Measurements from ENCODE around the gene SLC10A4.
"Not testable (repeated sequence)": the region's sequence is repeated elsewhere in the genome, so short reads cannot be mapped to it uniquely, and the experiment has no call there.

The SLC10A4 gene

GRCh38 chr4:48483006-48483776 is at the start of gene SLC10A4:
Gene SLC10A4, plus strand, starts transcription at chr4:48483343. Its CDS starts 219 bp downstream, at chr4:48483562.
- in situ Hi-C loops (cut with HindIII; ENCODE audit: low pct_ligation_motif_present, low pct_unique_long_range_greater_than_20kb, low sequenced_read_pairs) = no loop called here
- no peak for DNase-seq

- no peak for DNase-seq
- in situ Hi-C loops (cut with HindIII; ENCODE audit: low pct_ligation_motif_present, low pct_unique_long_range_greater_than_20kb, low sequenced_read_pairs) = no loop called here
Measured at GRCh38 chr4:48436318-48436717, 46.8 kb upstream of the SLC10A4 start.

- in situ Hi-C loops (cut with HindIII; ENCODE audit: low pct_ligation_motif_present, low pct_unique_long_range_greater_than_20kb, low sequenced_read_pairs) = no loop called here
- no peak for DNase-seq
Measured at GRCh38 chr4:48439988-48440387, 43.2 kb upstream of the SLC10A4 start.

GRCh38 chr4:48440914-48441313 is 42.2 kb upstream of the SLC10A4 start:
- DNase-seq = not testable (repeated sequence)

GRCh38 chr4:48445704-48446103 is 37.4 kb upstream of the SLC10A4 start:
- in situ Hi-C loops (cut with HindIII; ENCODE audit: low pct_ligation_motif_present, low pct_unique_long_range_greater_than_20kb, low sequenced_read_pairs) = no loop called here
- DNase-seq = peak; percentile 54

More at GRCh38 chr4:48440914-48441313, 42.2 kb upstream of the SLC10A4 start:
- in situ Hi-C loops (cut with HindIII; ENCODE audit: low pct_ligation_motif_present, low pct_unique_long_range_greater_than_20kb, low sequenced_read_pairs) = not testable (repeated sequence)

GRCh38 chr4:48446642-48447041 is 36.5 kb upstream of the SLC10A4 start:
- in situ Hi-C loops (cut with HindIII; ENCODE audit: low pct_ligation_motif_present, low pct_unique_long_range_greater_than_20kb, low sequenced_read_pairs) = no loop called here

GRCh38 chr4:48449151-48449550 is 34.0 kb upstream of the SLC10A4 start:
- in situ Hi-C loops (cut with HindIII; ENCODE audit: low pct_ligation_motif_present, low pct_unique_long_range_greater_than_20kb, low sequenced_read_pairs) = no loop called here

More at GRCh38 chr4:48446642-48447041, 36.5 kb upstream of the SLC10A4 start:
- no peak for DNase-seq

GRCh38 chr4:48450740-48451139 is 32.4 kb upstream of the SLC10A4 start:
- no peak for DNase-seq

More at GRCh38 chr4:48449151-48449550, 34.0 kb upstream of the SLC10A4 start:
- DNase-seq = no peak

GRCh38 chr4:48451656-48452055 is 31.5 kb upstream of the SLC10A4 start:
- DNase-seq; in situ Hi-C loops (cut with HindIII; ENCODE audit: low pct_ligation_motif_present, low pct_unique_long_range_greater_than_20kb, low sequenced_read_pairs): not testable (repeated sequence)

More at GRCh38 chr4:48450740-48451139, 32.4 kb upstream of the SLC10A4 start:
- in situ Hi-C loops (cut with HindIII; ENCODE audit: low pct_ligation_motif_present, low pct_unique_long_range_greater_than_20kb, low sequenced_read_pairs) = no loop called here

- DNase-seq = no peak
- in situ Hi-C loops (cut with HindIII; ENCODE audit: low pct_ligation_motif_present, low pct_unique_long_range_greater_than_20kb, low sequenced_read_pairs) = no loop called here
Measured at GRCh38 chr4:48454591-48454990, 28.6 kb upstream of the SLC10A4 start.

- no peak for DNase-seq
- in situ Hi-C loops (cut with HindIII; ENCODE audit: low pct_ligation_motif_present, low pct_unique_long_range_greater_than_20kb, low sequenced_read_pairs) = no loop called here
Measured at GRCh38 chr4:48461000-48461399, 22.1 kb upstream of the SLC10A4 start.

- in situ Hi-C loops (cut with HindIII; ENCODE audit: low pct_ligation_motif_present, low pct_unique_long_range_greater_than_20kb, low sequenced_read_pairs) = no loop called here
Measured at GRCh38 chr4:48462363-48462762, 20.8 kb upstream of the SLC10A4 start.

GRCh38 chr4:48467442-48467841 is 15.7 kb upstream of the SLC10A4 start:
- DNase-seq = no peak
- in situ Hi-C loops (cut with HindIII; ENCODE audit: low pct_ligation_motif_present, low pct_unique_long_range_greater_than_20kb, low sequenced_read_pairs) = no loop called here

More at GRCh38 chr4:48462363-48462762, 20.8 kb upstream of the SLC10A4 start:
- DNase-seq = no peak

- in situ Hi-C loops (cut with HindIII; ENCODE audit: low pct_ligation_motif_present, low pct_unique_long_range_greater_than_20kb, low sequenced_read_pairs) = no loop called here
Measured at GRCh38 chr4:48467891-48468290, 15.3 kb upstream of the SLC10A4 start.

GRCh38 chr4:48470137-48470536 is 13.0 kb upstream of the SLC10A4 start:
- no peak for DNase-seq
- in situ Hi-C loops (cut with HindIII; ENCODE audit: low pct_ligation_motif_present, low pct_unique_long_range_greater_than_20kb, low sequenced_read_pairs) = no loop called here

More at GRCh38 chr4:48467891-48468290, 15.3 kb upstream of the SLC10A4 start:
- no peak for DNase-seq

GRCh38 chr4:48470570-48470969 is 12.6 kb upstream of the SLC10A4 start:
- DNase-seq = no peak
- in situ Hi-C loops (cut with HindIII; ENCODE audit: low pct_ligation_motif_present, low pct_unique_long_range_greater_than_20kb, low sequenced_read_pairs) = no loop called here

- in situ Hi-C loops (cut with HindIII; ENCODE audit: low pct_ligation_motif_present, low pct_unique_long_range_greater_than_20kb, low sequenced_read_pairs) = no loop called here
- no peak for DNase-seq
Measured at GRCh38 chr4:48472794-48473193, 10.3 kb upstream of the SLC10A4 start.

GRCh38 chr4:48475770-48476169 is 7.4 kb upstream of the SLC10A4 start:
- in situ Hi-C loops (cut with HindIII; ENCODE audit: low pct_ligation_motif_present, low pct_unique_long_range_greater_than_20kb, low sequenced_read_pairs) = no loop called here
- DNase-seq = no peak

- in situ Hi-C loops (cut with HindIII; ENCODE audit: low pct_ligation_motif_present, low pct_unique_long_range_greater_than_20kb, low sequenced_read_pairs) = no loop called here
- no peak for DNase-seq
Measured at GRCh38 chr4:48478273-48478672, 4.9 kb upstream of the SLC10A4 start.

GRCh38 chr4:48481581-48481980 is 1.6 kb upstream of the SLC10A4 start:
- in situ Hi-C loops (cut with HindIII; ENCODE audit: low pct_ligation_motif_present, low pct_unique_long_range_greater_than_20kb, low sequenced_read_pairs) = no loop called here
- DNase-seq = no peak

Data from ACHN (cell line).